Pancreas (tissue), 10 donors: ENCODE data around the gene MCTP2. TPM values are rescaled to one million over a fixed set of nuclear protein-coding genes. Genes with fewer than 3 reads are reported as not detected.

Experiments used
- ATAC-seq, 4 donors: fragments of 200-7000 bp; cut with Tn5 transposase; one replicate each; pipeline versions ENCODE4 v1.8.0 to v1.9.1; 2020; ENCODE audit warnings: mild to moderate bottlenecking in 4 of 4, moderate library complexity in 4 of 4
- DNase-seq, 6 donors: peaks; one replicate each; pipeline ENCODE4 v3.0.0-alpha.2; 2020
- FAIRE-seq: peaks from 2 replicates; lab custom pipeline; 2012; peaks lifted over from hg19 to GRCh38; lab: Jason Lieb, UNC
- H3K27ac ChIP-seq, 4 donors: fragments of 200-600 bp; sonication (generic); 1 replicate in 3 of 4; 2 replicates in 1 of 4; pipeline versions ENCODE4 v1.5.0 to v1.8.0; 2020
- H3K27me3 ChIP-seq, 4 donors: fragments of 200-600 bp; one replicate each; pipeline ENCODE4 v1.8.0; 2021
- H3K36me3 ChIP-seq, 3 donors: fragments of 200-600 bp; sonication (generic) in 1 of 3; one replicate each; pipeline versions ENCODE4 v1.5.0 to v1.8.0; 2020 to 2021
- H3K4me1 ChIP-seq, 3 donors: fragments of 200-600 bp; one replicate each; pipeline ENCODE4 v1.8.0; 2021
- H3K4me3 ChIP-seq, 4 donors: fragments of 200-600 bp; sonication (generic) in 2 of 4; one replicate each; pipeline versions ENCODE4 v1.5.0 to v1.8.0; 2020 to 2021
- H3K9me3 ChIP-seq, 4 donors: fragments of 200-600 bp; one replicate each; pipeline ENCODE4 v1.8.0; 2021
- WGBS, 2 donors: extraction: QIAGEN DNeasy Blood & Tissue Kit; methylation state at CpG; one replicate each; pipeline ENCODE4 v1.1.7; 2013; 5-methylcytosine and 5-hydroxymethylcytosine counted together
- intact Hi-C, 3 donors: fragments of 100-400 bp; cut with DNase I; formaldehyde crosslinking; loops; one replicate each; pipeline versions ENCODE4 v1.11.1 to v1.14.2; 2022
- polyA plus RNA-seq, 2 donors: library from polyadenylated mRNA; stranded (reverse); fragments of 200-250 nt; gene quantifications; one replicate each; pipeline ENCODE4 v1.2.3, GENCODE V29; 2013
- total RNA-seq, 6 donors: library from RNA; stranded (reverse); fragmentation: NEBNext Ultra II Directional in 4 of 6; extraction: Animal tissue kit (Norgen Biotek cat#: 25700) in 4 of 6; gene quantifications; one replicate each; pipeline versions ENCODE4 v1.2.1 to v1.2.4, GENCODE V29; 2021 to 2023
- TF ChIP-seq, protein P1 (sequence below), 4 donors: fragments of 200-600 bp; sonication (generic) in 3 of 4; IDR thresholded peaks; one replicate each; pipeline versions ENCODE4 v1.5.0 to v1.8.0; 2021; ENCODE audit warnings: antibody characterized with exemption in 4 of 4
- donor health status: healthy with polysubstance abuse.
- donor health status: DM: no; HTN: no; CAD: no; lungs with moderate emphysema.
- donor health status: DM: no; HTN: no; CAD: no.
- donor health status: control.
- donor health status: control.
- donor health status: Bipolar disorder and iron deficiency.
- donor health status: DM: yes; HTN: yes; CAD: no.
- donor health status: DM: no; HTN: no; CAD: no.
- donor health status: DM: no; HTN: no; CAD: no.
- donor health status: DM: yes; HTN: yes; CAD: no.

MCTP2 gene
- total and polyA plus RNA-seq, 8 donors: 3.7 to 21.4 (median 14.7) TPM

DNA sequence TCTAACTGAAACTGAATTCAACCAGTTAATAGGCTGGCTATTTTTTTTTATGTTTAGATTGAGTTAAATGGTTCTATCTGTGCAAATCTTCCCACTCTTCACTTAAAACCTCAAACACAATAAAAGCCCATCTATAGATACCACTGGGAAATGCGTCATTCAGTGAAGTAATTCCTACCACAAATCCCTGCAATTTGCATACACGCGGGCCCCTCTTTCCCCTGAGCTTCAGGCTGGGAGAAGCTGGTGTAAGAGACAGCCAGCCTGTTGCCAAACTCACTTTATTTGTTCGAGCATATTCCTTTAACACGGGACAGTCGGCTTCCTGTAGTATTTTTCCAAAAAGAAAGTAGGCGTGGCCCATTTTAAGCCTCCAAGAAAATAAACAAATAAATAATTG, 26.0 kb upstream of the MCTP2 start:
- TF ChIP-seq, protein P1, sequence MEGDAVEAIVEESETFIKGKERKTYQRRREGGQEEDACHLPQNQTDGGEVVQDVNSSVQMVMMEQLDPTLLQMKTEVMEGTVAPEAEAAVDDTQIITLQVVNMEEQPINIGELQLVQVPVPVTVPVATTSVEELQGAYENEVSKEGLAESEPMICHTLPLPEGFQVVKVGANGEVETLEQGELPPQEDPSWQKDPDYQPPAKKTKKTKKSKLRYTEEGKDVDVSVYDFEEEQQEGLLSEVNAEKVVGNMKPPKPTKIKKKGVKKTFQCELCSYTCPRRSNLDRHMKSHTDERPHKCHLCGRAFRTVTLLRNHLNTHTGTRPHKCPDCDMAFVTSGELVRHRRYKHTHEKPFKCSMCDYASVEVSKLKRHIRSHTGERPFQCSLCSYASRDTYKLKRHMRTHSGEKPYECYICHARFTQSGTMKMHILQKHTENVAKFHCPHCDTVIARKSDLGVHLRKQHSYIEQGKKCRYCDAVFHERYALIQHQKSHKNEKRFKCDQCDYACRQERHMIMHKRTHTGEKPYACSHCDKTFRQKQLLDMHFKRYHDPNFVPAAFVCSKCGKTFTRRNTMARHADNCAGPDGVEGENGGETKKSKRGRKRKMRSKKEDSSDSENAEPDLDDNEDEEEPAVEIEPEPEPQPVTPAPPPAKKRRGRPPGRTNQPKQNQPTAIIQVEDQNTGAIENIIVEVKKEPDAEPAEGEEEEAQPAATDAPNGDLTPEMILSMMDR (IDR thresholded peaks at IDR 0.05): no peak
- Histone ChIP-seq H3K27ac (no peak overlapping the region), H3K4me3 (no peak overlapping the region), H3K36me3 (no peaks in the 10 kb centered on the region), H3K27me3 (no peaks in the 10 kb centered on the region), H3K9me3 (no peaks in the 10 kb centered on the region), H3K4me1 (peaks cover 0 to 3% (median under 1%) of the 10 kb centered on the region in 3 donors)
- WGBS, 2 donors: 80 to 84% methylated on average over 7 of the region's 7 CpGs
- FAIRE-seq (no peak), DNase-seq (no peak), ATAC-seq (no peak)
- intact Hi-C loops: no loop called here

DNA sequence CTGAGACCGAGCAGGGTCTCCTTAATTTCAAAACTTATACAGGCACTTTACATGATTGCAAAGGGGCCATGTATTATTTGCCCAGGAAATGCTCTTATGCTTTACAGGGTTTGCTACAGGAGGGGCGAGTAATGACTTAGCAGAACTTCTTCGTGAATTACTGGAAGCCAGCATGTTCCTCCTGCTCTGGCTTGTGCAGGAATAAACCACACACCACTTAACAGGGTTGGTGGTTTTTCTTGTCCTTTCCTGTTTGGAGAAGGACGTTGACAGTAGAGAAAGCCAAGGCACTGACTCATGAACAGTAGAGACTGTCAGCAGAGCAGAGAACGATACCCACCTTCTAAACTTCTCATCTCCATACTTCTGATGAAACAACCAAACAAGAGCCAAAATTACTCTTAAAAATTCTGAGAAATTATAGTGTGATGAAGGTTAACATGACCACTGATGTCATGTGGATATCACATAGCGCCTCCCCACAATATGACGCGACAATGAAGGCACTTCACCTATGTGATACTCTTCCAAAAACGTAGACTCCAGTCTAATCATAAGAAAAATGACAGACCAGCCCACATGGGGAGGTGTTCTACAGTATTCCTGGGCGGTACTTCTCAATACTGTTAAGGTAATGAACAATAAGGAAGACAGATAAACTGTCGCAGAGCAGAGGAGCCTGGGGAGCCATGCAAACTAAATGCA, 24.7 kb upstream of the MCTP2 start:
- TF ChIP-seq, protein P1 (IDR thresholded peaks at IDR 0.05): no peak
- intact Hi-C loops: no loop called here
- H3K4me1 ChIP-seq: peaks cover 0 to 3% (median 0%) of the 10 kb centered on the region in 3 donors
- H3K4me3 ChIP-seq: no peak overlapping the region
- ATAC-seq (peak in 2 of 4 donors; percentile 77 to 88), FAIRE-seq (no peak), DNase-seq (no peak)
- no peaks in the 10 kb centered on the region for H3K9me3 ChIP-seq
- H3K27me3 ChIP-seq: no peaks in the 10 kb centered on the region
- H3K36me3 ChIP-seq: no peaks in the 10 kb centered on the region
- no peak overlapping the region for H3K27ac ChIP-seq
- 71 to 72% methylated on average over 11 of the region's 11 CpGs for WGBS, 2 donors

DNA sequence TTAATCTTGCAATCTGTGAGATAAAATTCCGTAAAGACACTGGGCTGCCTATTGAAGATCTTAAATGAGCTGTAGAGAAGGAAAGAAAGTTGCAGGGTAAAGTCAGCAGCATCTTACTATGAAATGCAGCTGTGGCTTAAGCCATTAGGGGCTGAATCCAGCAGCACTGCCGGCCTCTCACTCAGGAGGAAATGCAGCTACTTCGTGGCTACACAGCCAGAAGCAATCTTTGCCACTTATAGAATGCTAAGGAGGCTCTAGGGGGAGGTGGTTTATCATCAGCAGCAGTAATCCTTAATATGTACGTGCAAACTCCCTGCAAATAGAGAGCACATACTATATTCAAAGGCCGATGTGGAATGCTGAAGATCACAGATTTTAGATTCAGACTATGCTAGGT, 19.1 kb upstream of the MCTP2 start:
- no peak overlapping the region for H3K27ac ChIP-seq
- DNase-seq: no peak
- H3K9me3 ChIP-seq: no peaks in the 10 kb centered on the region
- FAIRE-seq: no peak
- no peak overlapping the region for H3K4me3 ChIP-seq
- ATAC-seq: no peak
- H3K27me3 ChIP-seq: no peaks in the 10 kb centered on the region
- no peaks in the 10 kb centered on the region for H3K36me3 ChIP-seq
- TF ChIP-seq, protein P1 (IDR thresholded peaks at IDR 0.05): no peak
- H3K4me1 ChIP-seq: no peaks in the 10 kb centered on the region
- intact Hi-C loops: no loop called here
- WGBS, 2 donors: 65 to 72% methylated on average over 5 of the region's 5 CpGs

DNA sequence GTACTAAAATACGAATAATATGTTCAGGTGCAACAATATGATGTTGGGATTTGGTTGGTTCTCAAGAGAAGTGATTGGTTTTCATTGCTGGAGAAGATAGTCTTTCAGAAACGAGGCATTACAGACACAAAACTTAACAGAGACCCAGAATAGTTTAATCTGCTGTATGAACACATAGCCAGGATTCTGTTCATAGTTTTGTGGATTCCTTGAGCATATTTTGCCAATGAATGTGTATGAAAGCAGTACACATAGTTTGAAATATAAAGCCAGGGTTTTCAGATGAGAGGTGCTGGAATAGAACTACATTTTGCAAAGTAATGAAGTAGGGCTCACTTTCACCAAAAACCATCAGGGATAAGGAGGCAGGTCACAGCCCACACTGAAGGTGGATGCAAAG, 5.7 kb upstream of the MCTP2 start:
- ATAC-seq (no peak), DNase-seq (no peak), FAIRE-seq (no peak)
- H3K27ac ChIP-seq: no peak overlapping the region
- WGBS, 2 donors: 58 to 71% methylated on average over 2 of the region's 2 CpGs
- no peaks in the 10 kb centered on the region for H3K36me3 ChIP-seq
- TF ChIP-seq, protein P1 (IDR thresholded peaks at IDR 0.05): no peak
- H3K4me1 ChIP-seq: peaks cover 0 to 6% (median 0%) of the 10 kb centered on the region in 3 donors
- H3K4me3 ChIP-seq: no peak overlapping the region
- intact Hi-C loops: no loop called here
- no peaks in the 10 kb centered on the region for H3K9me3 ChIP-seq
- no peaks in the 10 kb centered on the region for H3K27me3 ChIP-seq

DNA sequence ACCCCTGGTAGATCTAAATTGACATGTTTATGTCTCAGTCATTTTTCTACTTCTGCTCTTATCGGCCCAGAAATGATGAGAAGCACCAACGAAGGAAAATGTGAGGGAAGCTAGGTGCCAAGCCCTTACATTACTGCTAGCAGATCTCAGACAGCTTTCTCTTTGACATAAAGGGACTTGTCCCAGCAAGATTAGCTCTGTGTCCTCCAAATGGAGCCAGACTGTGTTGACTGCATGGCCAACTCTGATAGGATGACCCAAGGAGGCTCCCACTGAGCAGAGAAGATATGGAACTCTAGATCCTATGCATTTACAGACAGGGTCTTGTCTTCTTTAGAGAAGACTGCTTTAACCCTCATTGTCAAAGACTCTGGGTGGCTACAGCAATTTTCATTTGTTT, 2.8 kb upstream of the MCTP2 start:
- intact Hi-C loops: no loop called here
- ATAC-seq: no peak
- 87 to 92% methylated on average over 2 of the region's 2 CpGs for whole genome bisulfite sequencing, 2 donors

More for the DNA sequence above, 2.8 kb upstream of the MCTP2 start:
- TF ChIP-seq, protein P1 (IDR thresholded peaks at IDR 0.05): no peak
- FAIRE-seq (no peak), DNase-seq (no peak)
- Histone ChIP-seq H3K27ac (no peak overlapping the region), H3K27me3 (no peaks in the 10 kb centered on the region), H3K4me1 (peaks cover 7 to 16% (median 9%) of the 10 kb centered on the region in 3 donors), H3K36me3 (no peaks in the 10 kb centered on the region), H3K9me3 (no peaks in the 10 kb centered on the region), H3K4me3 (no peak overlapping the region)
